Suppressor macrophage treated with lipopolysaccharide for 1 hour (primary cell): ENCODE results near the gene ANKRD55.
A peak's percentile ranks its signal among the peaks of the same experiment; 100 is the strongest.
"Not testable (repeated sequence)": the region's sequence is repeated elsewhere in the genome, so short reads cannot be mapped to it uniquely, and the experiment has no call there.

Experiments
- DNase-seq, 3 donors: peaks; one replicate each; pipeline ENCODE4 v3.0.0-alpha.2; 2020 to 2022

The ANKRD55 gene

DNA sequence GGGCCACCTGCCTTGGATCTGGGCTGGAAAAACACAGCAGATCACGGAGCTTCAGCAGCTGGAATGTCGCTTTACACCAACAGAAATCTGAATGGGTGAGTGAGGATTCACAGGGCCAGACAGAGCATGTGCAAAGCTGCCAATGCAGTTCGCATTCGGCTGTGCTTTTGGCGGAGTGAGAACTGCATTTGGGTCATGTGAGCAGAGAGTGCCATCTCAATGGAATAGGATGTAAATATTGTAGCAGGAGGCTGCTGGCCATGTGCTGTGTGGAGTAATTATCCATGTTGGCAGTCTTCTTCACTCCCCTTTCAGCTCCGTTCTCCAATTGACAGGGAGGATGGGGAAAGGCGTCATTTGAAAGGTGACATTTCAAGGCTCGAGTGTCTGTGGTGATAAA is at the start of gene ANKRD55:
Gene ANKRD55 (minus strand): TSS at position 101 of the 400 bp plus-strand sequence. CDS start 417 bp downstream, outside the sequence.
- no peak for DNase-seq

- DNase-seq = no peak
These were observed 49.1 kb upstream of the ANKRD55 start for GRCh38 chr5:56282216-56282615.

GRCh38 chr5:56281489-56282165 is 48.5 kb upstream of the ANKRD55 start:
- DNase-seq = no peak

- DNase-seq = no peak
These were observed 46.8 kb upstream of the ANKRD55 start for GRCh38 chr5:56279979-56280378.

- no peak for DNase-seq
These were observed 46.2 kb upstream of the ANKRD55 start for GRCh38 chr5:56279291-56279690.

DNA sequence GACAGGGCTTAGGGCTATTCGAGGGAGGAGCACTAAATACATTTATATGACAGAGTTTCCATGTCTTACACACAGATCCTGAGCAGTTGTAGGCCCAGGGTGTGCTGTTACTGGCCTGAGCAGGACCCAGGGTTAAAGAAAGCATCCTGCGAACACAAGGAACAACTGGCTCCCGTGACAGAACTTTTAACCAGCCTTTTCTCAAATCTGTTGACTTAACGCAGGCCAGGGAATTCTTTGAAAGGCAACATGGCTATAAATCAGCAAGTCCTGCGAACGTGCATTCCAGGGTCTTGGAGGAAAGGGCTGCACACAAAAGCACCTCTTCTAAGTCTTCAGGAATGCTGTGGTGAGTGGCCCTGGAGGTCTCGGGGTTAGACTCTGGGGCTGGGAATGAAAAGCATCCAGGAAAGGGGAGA is 45.2 kb upstream of the ANKRD55 start:
- no peak for DNase-seq

DNA sequence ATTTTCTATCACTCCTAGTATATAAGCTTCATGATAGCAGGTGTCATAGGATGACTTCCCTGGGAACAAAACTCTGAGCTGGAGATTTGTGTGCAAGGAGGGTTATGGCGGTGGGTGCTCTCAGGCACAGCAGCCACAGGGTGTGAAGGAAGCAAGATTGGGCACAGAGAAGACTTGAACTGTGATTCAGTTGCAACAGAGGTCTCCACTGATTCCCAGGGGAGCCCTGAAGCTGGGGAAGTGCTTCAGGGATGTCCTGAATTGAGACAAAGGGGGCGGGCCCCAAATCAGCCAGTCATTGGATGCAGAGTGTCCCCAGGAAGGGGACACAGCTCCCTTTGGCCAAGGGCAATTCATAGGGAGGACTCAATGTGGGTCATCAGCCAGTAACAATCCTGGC is 44.4 kb upstream of the ANKRD55 start:
- DNase-seq = no peak

GRCh38 chr5:56273376-56273955 is 40.3 kb upstream of the ANKRD55 start:
- no peak for DNase-seq

- no peak for DNase-seq
These were observed 39.6 kb upstream of the ANKRD55 start for GRCh38 chr5:56272765-56273164.

GRCh38 chr5:56270568-56271392 is 37.6 kb upstream of the ANKRD55 start:
- DNase-seq = peak; percentile 90 to 92 (median 92)

DNA sequence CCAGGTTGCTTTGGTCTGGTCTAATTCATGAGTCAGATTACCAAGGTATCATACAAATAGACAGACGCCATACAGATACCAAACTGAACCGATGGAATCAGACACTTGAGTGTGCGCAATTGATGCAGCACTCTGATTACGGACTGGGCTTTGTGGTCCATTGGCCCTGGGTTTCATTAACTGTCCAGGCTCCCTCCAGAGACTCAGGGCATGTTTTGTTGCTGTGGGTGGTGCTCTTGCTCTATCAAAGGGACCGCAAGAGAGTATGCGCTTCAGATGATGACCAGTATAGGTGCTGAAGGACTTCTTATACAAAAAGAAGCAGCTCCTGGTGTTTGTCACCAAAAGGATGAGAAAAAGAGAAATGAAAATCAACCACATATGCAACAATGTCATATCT is 36.9 kb upstream of the ANKRD55 start:
- no peak for DNase-seq

- peak; percentile 83 to 90 (median 89) for DNase-seq
These were observed 36.2 kb upstream of the ANKRD55 start for GRCh38 chr5:56269216-56269927.

DNA sequence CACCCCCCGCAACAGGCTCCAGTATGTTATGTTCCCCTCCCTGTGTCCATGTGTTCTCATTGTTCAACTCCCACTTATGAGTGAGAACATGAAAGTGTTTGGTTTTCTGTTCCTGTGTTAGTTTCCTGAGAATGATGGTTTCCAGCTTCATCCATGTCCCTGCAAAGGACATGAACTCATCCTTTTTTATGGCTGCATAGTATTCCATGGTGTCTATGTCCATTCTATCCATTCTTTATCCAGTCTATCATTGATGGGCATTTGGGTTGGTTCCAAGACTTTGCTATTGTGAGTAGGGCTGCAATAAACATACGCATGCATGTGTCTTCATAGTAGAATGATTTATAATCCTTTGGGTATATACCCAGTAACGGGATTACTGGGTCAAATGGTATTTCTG is 35.6 kb upstream of the ANKRD55 start:
- DNase-seq = not testable (repeated sequence)

- DNase-seq = no peak
These were observed 34.7 kb upstream of the ANKRD55 start for GRCh38 chr5:56267856-56268255.

DNA sequence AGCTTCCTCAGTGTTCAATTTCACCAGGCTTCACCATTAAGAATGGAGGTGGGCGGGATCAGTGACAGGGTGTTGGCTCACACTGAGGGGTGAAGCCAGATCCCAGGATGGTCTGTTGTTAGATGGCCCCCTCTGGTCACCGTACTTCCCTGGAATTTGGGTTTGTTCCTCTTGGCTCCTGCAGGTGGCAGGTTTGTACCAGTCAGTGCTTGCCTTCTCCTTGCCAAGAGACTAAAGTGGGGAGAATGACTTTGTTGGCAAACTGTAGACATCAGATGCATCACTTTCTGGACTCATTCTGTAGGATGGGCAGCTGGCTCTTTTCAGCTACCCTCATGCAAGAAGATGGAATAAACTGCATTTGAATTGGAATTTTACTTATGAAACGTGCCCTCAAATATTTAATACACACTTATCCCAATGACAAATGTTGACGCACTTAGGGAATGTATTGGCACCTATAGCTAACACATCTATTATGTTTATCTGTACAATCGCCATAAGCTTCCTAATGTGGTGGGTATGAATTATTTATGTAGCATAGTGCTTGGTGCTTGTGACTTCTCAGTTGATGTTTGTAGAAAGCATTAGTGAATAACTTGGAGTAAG is 31.4 kb upstream of the ANKRD55 start:
- DNase-seq = peak; percentile 52 to 64 (median 60)

- DNase-seq = no peak
These were observed 29.1 kb upstream of the ANKRD55 start for GRCh38 chr5:56262279-56262678.

GRCh38 chr5:56259002-56259511 is 25.9 kb upstream of the ANKRD55 start:
- DNase-seq = peak; percentile 84 to 98 (median 96)

DNA sequence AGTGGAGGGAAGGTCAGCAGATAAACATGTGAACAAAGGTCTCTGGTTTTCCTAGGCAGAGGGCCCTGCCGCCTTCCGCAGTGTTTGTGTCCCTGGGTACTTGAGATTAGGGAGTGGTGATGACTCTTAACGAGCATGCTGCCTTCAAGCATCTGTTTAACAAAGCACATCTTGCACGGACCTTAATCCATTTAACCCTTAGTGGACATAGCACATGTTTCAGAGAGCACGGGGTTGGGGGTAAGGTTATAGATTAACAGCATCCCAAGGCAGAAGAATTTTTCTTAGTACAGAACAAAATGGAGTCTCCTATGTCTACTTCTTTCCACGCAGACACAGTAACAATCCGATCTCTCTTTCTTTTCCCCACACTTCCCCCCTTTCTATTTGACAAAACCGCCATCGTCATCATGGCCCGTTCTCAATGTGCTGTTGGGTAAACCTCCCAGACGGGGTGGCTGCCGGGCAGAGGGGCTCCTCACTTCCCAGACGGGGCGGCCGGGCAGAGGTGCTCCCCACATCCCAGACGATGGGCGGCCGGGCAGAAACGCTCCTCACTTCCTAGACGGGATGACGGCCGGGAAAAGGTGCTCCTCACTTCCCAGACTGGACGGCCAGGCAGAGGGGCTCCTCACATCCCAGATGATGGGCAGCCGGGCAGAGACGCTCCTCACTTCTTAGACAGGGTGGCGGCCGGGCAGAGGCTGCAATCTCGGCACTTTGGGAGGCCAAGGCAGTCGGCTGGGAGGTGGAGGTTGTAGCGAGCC is 24.8 kb upstream of the ANKRD55 start:
- DNase-seq = not testable (repeated sequence)

- no peak for DNase-seq
These were observed 23.9 kb upstream of the ANKRD55 start for GRCh38 chr5:56257010-56257409.

DNA sequence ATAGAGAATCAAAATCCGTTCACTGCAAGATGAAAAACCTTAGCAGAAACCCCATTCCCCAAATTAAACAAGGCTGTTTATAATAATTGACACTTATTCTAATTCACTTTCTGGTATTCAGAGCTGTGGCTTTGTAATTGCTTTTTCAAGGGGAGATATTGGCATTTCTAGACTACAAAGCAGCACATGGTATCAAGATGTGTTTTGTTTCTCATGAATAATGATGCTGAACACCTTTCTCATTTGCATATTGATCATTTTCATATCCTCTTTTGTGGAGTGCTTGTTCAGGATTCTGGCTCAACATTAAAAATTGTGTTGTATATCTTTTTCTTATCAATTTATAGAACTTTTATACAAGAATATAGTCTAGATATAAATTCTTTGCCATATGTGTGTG is 22.4 kb upstream of the ANKRD55 start:
- no peak for DNase-seq

DNA sequence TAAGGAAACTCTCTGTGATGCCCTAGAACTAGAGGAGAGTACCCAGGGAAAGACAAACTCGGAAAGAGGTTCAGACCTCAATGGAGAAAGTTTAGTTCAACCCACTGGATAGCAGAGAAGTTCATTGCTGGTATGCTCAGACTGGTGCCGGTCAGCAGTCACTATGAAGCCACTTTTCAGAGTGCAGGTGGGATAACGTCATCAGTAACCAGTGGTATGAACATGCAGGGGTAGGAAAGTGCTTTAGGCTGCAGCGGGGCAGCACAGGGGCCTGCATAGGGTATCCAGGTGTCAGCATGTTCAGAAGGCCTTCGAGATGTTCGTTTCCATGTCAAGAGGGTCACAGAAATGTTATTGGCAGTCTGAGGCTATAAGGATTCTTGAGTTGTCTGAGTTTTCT is 20.8 kb upstream of the ANKRD55 start:
- DNase-seq = no peak

- no peak for DNase-seq
These were observed 20.0 kb upstream of the ANKRD55 start for GRCh38 chr5:56253126-56253525.
